ENCODE measurements around the gene GUCY2C.
A peak's percentile ranks its signal among the peaks of the same experiment; 100 is the strongest.

The GUCY2C gene

DNA sequence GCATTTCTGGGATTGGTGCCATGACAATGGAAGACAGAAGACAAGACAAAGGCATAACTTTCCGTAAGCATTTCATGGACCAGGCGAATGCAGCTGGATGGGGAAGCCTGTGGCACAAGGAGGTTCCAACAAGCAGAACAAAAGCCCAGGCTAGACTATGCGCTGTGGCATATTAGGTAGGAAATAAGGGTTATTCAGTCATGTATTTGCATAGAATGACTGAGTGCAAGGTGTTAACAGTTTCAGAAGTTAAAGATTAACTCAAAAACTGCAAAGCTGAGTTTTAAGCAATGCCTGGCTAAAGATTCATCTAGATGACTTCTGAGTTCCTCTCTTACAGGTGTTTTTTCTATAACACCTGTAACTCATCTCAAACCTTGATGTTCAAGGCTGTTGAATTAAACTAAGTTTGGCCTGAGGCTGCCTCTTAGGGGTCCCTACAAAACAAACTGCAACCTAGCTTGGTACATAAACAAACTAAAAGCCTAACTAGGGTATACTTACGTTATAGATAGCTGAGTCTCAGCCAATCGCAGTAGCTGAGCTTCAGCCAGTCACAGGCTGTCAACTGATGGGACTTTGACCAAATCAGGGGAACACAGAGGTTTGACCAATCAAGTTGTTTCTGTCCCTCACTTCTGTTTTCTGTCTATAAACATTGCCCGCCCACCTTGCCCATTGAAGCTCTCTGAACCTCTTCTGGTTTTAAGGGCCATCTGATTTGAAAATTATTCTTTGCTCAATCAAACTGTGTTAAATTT lies 76.5 kb downstream of the GUCY2C start:
- DNase-seq = no peak

DNA sequence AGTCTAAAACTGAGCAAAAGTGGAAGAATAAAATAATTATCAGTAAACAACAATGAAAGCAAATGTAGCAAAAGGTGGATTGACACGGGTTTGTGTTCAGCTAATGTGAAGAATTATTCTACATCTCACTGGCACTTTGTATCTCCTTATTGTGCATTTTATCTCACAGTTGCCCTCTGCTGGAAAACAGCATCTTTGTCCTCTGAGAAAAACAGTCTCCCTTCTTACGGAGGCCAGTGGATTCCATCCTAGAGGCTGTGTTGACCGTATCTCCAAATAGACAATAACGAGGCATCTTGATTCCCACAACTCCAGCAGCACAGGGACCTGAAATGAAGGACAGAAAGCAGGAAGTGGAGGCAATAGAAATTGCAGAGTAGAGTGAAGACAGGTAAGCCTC lies 77.4 kb downstream of the GUCY2C start:
- DNase-seq = peak; percentile 10

DNA sequence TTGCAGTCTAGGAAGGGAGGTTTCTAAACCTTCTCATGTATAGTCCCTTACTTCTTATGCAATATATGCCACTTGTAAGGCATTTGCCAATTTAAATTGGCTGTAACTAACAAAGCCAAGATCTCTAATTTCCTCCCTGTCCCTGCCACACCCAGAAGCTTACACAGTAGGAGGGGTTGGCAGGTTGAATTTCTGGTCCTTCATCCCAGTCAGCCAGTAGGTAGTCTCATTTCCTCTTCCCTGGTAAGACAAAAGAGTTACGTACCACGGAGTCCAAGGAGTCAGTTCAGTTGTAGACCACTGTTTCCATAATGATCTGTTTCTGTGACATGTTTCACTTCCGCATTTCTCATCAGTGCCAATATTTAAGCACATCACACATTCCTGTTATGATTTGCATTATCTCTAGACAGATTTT lies 81.7 kb downstream of the GUCY2C start:
- DNase-seq = no peak

DNA sequence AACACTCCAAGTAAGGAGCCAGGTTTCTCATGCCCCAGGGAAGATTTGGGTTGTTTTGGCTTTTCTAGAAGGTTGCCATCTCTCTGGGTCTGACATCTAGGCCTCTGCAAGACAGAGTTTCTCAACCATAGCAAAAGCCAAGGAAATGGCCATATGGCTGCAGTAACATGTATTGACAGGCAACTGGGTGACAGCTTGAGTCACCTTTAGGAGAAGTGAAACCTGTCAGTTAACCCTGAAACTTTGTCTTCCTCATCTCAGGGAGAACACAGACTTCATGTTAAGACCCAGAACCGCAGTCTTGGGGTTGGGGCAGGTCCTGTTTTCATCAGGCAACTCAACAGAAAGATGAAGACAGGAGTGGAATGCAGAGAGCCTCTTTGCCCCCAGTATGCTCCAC lies 82.7 kb downstream of the GUCY2C start:
- no peak for DNase-seq

DNA sequence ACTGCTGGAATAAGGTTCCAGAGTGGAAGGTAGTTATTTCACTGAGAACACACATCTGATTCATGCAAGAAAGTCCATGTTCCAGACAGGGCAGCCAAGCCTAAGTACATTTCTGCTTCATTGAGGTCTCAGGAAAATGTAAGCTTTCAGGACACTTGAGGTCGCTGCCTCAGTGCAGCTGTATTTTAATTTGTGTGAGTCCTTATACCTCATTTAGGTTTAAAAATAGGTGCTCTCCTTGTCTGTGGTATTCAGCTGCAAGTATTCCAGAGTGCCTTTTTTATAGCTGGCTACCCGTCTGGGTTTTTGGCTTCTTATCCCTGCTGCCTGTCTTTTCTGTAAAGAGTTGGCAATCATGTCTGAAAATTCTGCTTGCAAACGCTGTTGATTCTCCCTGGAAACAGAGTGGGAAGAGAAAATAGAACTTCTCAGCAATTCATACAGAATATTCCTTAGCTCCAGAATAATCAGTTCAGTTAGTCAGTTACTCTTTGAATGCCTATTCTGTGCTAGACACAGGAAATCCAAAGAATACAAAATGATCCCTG lies 83.4 kb downstream of the GUCY2C start:
- no peak for DNase-seq

DNA sequence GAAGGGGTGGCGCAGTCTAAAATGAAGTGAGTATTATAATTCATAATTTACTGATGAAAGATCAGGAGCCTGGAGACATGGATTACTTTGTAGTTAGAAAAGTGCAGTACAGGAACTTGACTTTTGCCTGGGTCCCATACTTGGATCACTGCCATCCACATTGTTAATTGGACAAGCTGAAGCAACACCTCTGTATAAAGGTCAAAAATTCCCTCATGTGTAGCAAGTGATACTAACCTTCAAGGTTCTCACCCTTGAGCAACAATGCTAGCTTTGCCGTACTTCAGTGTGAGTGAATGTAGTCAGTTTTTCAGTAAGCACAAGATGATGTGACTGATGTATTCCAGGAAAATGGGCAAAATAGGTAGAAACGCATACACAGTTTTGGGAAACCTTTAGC lies 84.1 kb downstream of the GUCY2C start:
- DNase-seq = no peak

DNA sequence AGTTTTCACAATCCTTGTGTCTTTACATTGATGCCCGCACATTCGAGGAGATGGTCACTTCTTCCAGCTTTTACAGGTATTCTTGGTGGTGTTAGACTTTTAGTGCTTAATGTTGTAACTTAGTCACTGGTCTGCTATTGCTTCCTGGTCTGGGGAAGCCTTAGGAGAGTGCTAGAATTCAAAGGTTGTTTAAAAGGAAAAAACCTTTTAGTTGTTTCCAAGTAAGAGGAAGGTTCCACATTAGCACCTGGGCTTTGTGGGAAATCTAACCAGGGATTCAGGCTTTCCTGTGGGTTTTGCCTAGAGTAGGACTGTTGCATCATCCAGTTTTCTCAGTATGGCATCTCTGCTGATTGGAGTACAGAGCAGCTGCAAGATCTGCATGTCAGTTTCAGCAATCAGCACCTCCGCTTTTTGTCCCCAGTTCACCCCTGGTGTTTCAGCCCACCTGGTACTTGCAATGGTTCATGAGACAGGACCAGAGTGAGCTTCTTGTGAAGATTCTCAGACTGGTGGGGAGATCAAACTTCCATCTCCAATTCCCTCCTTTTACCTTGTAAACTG lies 84.7 kb downstream of the GUCY2C start:
- no peak for DNase-seq

DNA sequence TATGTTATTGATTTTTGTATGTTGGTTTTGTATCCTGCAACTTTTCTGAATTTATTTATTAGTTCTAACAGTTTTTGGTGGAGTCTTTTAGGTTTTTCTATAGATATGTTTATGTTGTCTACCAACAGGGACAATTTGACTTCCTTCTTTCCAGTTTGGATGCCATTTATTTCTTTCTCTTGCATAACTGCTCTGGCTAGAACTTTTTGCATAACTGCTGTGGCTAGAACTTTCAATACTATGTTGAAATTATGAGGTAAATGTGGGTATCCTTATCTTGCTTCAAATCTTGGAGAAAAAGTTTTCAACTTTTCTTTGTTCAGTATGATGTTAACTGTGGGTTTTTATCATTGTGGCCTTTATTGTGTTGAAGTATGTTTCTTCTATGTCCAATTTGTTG lies 88.8 kb downstream of the GUCY2C start:
- no peak for DNase-seq

DNA sequence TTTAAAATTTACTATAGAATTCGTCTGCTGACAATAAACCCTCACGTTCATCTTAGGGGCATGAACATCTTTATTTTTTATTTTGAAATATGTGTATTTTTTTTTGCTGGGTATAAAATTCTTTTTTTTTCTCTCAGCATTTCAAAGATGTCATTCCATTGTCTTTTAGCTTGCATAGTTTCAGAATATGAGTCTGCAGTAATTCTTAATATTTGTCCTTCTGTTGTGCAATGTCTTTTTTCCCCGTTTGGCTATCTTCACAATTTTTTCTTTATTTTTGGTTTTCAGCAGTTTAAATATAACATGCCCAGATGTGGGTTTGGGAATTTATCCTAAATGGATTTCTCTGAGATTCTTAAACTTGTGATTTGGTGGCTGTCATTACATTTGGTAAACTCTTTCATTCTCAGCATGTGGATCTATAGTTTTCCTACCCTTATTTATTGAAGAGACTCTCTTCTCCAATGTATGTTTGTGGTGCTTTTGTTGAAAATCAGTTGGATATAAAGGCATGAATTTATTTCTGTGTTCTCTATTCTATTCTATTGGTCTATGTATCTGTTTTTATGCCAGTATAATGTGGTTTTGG lies 90.9 kb downstream of the GUCY2C start:
- DNase-seq = peak; percentile 3

DNA sequence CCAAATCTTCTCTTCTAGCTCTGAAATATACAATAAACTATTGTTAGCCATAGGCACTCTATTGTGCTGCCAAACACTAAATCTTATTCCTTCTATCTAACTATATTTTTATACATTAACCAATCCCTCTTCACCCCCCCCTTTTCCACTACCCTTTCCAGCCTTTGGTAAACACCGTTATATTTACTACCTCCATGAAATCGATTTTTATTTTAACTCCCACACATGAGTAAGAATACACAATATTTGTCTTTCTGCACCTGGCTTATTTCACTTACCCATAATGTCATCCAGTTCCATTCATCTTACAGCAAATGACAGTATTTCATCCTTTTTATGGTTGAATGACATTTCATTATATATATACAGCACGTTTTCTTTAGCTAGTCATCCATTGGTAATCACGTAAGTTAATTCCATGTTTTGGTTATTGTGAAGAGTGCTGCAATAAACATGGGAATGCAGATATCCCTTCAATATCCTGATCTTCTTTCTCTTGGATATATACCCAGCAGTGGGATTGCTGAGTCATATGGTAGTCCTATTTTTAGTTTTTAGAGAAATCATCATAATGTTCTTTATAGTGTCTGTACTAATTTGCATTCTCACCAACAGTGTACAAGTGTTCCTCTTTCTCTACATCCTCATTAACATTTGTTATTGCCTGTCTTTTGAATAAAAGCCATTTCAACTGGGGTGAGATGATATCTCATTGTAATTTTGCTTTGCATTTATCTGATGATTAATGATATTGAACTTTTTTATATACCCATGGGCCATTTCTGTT lies 94.5 kb downstream of the GUCY2C start:
- DNase-seq = peak; percentile 5

DNA sequence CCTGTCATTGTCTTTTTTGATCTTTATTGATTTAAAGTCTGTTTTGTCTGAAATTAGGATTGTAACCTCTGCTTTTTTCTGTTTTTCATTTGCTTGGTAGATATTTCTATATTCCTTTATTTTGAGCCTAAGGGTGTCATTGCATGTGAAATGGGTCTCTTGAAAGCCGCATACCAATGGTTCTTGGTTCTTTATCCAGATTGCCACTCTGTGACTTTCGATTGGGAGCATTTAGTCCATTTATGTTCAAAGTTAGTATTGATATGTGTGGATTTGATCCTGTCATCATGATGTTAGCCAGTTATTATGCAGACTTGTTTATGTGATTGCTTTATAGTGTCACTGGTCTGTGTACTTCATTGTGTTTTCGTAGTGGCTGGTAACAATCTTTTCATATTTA lies 98.9 kb downstream of the GUCY2C start:
- DNase-seq = no peak

DNA sequence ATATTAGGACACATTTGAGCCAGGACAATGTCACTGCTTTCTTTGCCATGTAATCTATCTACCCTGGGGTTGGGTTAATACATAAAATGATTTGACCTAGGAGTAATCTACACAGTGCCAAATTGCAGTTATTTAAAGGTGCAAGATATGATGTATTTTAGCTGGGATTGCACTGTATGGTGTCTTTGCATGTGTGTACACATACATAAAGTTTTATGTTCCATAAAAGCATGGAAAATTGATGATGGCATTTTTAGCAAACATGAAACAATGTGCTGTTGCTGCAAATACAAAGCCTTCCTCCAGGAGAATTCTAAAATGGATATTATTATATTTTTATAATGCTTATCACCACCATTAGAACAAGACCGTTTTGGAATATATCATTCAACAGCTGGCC lies 104.7 kb downstream of the GUCY2C start:
- DNase-seq = no peak

DNA sequence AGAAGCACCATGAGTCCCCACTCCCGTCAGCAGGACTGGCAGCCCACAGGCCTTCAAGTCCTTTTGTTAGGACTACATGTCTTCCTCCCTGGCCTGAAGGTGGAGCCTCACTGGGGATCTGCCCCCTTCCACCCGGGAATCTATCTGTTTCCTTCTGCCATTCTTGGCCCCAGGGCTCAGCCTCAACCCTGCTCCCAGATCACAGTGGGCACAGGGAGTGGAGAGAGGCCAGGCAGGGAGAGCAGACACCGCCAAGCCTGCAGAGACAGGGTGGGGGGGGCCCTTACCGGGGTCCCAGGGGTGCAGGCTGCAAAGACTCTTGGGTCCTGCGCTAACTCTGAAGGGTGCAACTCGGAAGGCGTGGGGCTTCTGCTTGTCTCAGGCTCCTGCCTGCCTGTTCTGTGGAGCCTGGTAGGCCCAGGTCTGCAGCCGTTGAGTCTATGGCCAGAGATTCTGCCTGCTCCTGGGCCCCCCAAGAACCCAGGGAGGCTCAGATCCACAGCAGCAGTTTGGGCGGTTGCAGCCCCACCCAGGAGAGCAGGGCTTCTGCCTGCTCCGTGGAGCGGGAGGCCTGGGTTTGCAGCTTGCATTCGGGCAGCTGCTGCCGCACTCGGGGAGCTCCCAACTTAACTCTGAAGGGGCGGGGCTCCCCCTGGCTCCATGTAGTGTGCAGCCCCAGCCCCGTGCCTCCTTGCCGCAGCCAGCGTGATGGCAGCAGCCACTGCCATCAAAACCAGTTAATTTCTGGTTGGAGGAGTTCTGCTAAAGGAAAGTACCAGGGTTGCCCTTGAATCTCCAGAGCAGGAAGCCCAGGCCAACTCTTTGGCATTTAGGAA lies 107.0 kb downstream of the GUCY2C start:
- DNase-seq = no peak

DNA sequence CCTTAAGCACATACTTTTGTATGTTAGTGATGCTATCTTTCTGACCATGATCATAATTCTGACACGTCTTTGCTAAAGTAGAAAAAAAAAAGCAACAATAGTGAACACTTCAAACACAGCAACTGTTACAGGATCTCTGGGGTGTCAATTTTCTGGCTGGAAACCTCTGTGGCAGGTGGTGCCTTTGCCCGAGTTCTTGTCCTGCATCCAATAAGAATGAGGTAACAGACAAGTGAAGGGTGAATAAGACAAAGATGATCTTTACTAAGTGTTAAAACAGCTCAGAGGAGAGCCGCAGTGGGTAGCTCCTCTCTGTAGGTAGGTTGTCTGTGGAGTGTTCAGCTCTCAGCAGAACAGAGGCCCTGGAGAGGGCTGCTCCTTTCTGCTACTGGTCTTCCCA lies 107.8 kb downstream of the GUCY2C start:
- no peak for DNase-seq

DNA sequence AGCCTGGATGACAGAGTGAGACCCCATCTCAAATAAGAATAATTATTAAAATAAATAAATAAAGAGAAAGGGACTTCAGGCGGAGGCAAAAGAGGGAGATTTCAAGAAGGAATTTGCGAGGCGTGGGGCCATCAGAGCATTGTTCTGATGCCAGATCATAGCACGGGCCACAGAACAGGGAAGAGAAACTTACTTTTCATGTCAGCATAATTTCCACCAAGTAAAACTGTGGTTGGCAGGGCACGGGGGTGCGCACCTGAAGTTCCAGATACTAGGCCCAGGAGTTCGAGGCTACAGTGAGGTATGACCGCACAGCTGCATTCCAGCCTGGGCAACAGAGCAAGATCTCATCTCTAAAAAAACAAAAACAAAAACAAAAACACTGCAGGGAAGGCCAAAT lies 117.8 kb downstream of the GUCY2C start:
- no peak for DNase-seq

DNA sequence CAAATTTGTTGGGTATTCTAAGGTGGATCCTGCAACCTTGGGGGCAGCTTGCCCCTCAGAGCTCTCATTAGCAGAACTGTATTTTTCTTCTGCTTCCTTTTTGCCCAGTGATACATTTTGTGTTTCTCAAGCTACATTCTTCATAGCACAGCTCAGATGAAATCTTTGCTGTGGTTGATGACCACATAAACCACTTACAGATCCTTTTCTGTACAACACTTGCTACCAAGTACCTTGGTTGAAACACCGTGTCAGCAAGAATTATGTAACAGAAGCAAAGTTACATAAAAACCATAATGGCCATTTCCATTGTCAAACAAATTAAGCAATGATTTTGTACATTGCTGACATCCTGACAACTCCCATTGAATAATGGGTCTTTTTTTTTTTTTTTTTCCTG lies 119.1 kb downstream of the GUCY2C start:
- DNase-seq = no peak

DNA sequence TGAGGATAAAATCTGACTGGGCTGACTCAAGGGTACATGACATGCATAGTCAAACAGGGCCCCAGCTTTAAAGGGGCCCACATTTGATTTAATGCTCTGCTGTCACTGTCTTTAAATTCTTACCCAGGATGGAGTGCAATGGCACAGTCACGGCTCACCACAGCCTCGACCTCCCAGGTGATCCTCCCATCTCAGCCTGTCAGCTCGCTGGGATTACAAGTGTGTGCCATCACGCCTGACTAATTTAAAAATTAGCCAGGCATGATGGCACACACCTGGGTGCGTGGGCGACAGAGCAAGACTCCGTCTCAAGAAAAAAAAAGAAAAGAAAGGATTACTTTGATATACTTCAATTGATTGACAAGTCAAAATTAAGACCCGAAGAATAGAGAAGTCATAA lies 119.5 kb downstream of the GUCY2C start:
- DNase-seq = no peak

DNA sequence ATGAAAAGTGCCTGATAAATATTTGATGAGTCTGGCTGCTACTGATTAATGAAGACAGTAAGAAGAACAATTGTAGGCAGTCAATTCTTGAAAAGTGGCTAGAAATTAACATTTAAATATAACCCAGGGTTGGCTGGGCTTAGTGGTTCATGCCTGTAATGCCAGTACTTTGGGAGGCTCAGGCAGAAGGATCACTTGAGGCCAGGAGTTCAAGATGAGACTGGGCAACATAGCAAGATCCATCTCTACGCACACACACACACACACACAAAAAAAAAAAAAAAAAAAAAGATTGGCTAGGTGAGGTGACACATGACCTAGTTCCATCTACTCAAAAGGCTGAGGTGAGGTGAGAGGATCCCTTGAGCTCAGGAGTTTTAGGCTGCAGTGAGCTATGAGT lies 120.8 kb downstream of the GUCY2C start:
- no peak for DNase-seq

DNA sequence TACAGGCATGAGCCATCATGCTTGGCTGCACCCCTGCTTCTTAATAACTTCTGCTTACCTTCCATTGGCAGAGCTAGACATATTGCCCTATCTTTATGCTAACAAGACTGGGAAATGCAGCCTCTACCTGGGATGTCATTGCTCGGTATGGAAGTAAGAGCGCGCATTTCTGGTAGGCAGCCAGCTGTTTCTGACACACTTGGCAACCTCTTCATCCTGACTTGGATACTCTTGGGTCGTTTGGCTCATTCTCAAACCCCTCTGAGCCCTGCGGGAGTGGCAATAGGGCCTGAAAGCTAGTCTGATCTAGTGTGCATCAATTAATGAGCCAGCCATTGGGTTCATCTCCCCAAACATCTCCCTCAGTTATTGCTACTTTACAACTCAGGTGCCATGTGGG lies 123.3 kb downstream of the GUCY2C start:
- no peak for DNase-seq

DNA sequence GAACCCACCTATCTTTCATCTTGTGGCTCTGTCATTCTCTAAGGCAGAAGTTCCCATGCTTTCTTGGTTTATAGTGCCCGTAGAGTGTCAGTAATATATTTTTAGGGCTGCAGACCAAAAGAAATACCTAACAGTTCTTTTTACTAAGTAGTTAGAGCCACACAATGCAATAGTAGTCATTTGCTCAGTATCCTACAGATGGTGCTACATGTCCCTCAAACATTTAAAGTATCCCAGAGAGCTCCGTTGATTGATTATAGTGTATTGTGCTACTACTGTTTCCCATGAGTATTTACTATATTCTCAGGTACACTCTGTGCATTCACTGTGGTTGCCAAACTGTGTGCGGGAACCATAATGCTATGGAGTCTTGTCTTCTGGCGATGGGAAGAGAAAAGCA lies 124.0 kb downstream of the GUCY2C start:
- no peak for DNase-seq

DNA sequence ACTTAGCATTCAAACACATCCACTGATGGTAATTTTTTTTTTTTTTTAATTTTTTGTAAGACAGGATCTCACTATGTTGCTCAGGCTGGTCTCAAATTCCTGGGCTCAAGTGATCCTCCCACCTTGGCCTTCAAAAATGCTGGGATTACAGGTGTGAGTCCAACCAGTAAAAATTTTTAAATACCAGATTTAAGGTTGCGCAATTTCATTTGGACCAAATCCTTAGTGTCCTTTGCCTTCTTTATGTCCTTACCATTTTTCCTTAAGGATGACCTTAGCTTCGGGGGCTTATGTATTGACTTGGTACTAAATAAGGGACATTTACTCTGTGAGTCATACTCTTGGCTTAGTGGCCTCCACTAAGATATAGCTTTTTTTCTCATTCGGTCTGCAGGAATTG lies 124.6 kb downstream of the GUCY2C start:
- no peak for DNase-seq

DNA sequence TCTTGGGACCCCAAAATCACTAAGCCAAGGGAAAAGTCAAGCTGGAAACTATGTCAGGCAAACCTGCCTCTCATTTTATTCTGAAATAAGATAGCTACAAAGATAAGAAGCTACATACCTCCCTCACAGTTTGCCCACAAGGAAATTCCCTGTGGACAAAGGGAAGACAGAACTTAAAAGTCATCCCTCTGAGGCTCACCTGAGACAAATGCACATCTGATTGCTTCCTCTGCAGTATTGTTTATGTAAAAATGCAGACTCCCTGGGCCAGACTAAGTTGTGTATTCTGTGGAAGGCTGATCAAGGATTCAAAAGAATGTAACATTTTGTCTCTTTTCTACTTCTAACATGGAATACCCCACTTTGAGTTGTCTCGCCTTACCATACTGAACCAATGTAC lies 126.2 kb downstream of the GUCY2C start:
- no peak for DNase-seq

Measured in NCI-H510A treated with DMSO at 0.1 percent for 48 hours (cell line).